D721Med (cell line): ENCODE measurements around the gene TTC34.

Experiments used
- DNase-seq: peaks from one replicate; pipeline ENCODE4 v3.0.0; 2011; ENCODE audit warnings: low spot score; ENCODE audit not compliant: insufficient read length
- FAIRE-seq: peaks from 2 replicates; lab custom pipeline; 2011; peaks lifted over from hg19 to GRCh38; lab: Jason Lieb, UNC
- CTCF ChIP-seq: IDR thresholded peaks from 2 replicates; pipeline ENCODE4 v1.5.1; 2012; ENCODE audit warnings: mild to moderate bottlenecking, control low read depth; ENCODE audit not compliant: insufficient read depth; ENCODE audit errors: missing control alignments

Gene TTC34

GRCh38 chr1:2617971-2618470, 183.5 kb downstream of the TTC34 start:
- DNase-seq (no peak), FAIRE-seq (no peak)
- TF ChIP-seq CTCF = no peak

- FAIRE-seq (no peak), DNase-seq (no peak)
- no peak for TF ChIP-seq CTCF
These were observed 187.3 kb downstream of the TTC34 start for GRCh38 chr1:2614145-2614544.

- no peak for TF ChIP-seq CTCF
- FAIRE-seq (no peak), DNase-seq (no peak)
These were observed 188.7 kb downstream of the TTC34 start for GRCh38 chr1:2612591-2613365.

GRCh38 chr1:2611621-2612437, 189.7 kb downstream of the TTC34 start:
- no peak for DNase-seq
- no peak for TF ChIP-seq CTCF
- no peak for FAIRE-seq

- no peak for DNase-seq
- no peak for FAIRE-seq
- TF ChIP-seq CTCF = no peak
These were observed 190.4 kb downstream of the TTC34 start for GRCh38 chr1:2611031-2611501.

- TF ChIP-seq CTCF = no peak
- FAIRE-seq (no peak), DNase-seq (no peak)
These were observed 191.2 kb downstream of the TTC34 start for GRCh38 chr1:2610036-2610959.
